Measurements from ENCODE around the gene PNLDC1.
A peak's percentile ranks its signal among the peaks of the same experiment; 100 is the strongest.

Gene PNLDC1

DNA sequence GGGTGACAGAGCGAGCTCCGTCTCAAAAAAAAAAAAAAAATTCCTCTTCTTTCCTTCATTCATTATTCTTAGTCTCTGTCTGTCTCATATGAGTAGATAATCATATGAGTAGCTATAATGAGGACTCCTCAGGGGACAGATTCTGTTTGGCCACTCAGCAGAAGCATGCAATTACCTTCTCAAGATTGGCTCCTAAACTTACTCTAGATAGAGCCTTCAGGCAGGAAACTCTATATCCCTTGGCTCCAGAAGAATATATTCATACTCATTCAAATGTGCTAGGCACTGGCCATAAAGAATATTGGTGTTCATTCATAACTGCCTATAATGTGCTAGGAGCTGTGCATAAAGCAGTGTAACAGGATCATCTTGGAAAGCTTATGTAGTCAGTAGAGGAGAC lies 40.4 kb upstream of the PNLDC1 start:
- Histone ChIP-seq H3K36me3 (peaks cover 50 to 62% (median 59%) of the 10 kb centered on the region in 11 experiments), H3K4me1 (peaks cover 19 to 39% (median 28%) of the 10 kb centered on the region in 10 experiments), H3K27ac (no peak overlapping the region), H3K4me2 (peak overlapping the region in 2 of 11 experiments; percentile 17 to 97; a peak in 2 of 22 replicates), H3K4me3 (no peak overlapping the region), H3K27me3 (no peaks in the 10 kb centered on the region), H4K20me1 (peaks cover 7 to 49% (median 20%) of the 10 kb centered on the region in 11 experiments; a peak in 18 of 22 replicates), H3K9ac (peak overlapping the region in 1 of 11 experiments; percentile 82; a peak in 1 of 22 replicates), H3K9me3 (replicated peaks in 1 of 11) (no peaks in the 10 kb centered on the region)
- TF ChIP-seq Cebpa-rat (IDR thresholded peaks at IDR 0.05) = no peak

DNA sequence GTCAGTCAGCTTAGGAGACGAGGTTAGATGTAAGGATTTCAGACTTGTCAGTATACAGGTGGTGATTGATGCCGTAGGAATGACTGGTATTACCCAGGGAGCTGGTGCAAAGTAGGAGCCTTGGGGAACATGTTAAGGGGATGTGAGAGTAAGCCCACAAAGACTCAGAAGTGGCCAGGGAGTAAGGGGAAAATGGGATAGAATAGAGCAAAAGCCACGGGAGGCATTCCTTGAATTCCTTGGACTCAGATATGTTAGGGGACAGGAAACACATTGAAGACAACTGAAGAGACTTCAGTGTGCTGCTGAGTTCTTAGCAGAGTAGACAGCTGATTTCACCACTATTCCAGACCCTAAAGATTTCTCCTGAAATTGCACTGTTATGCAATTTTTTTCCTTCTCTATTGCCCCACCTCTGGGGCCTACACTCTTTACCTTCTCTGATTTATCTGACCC lies 39.4 kb upstream of the PNLDC1 start:
- no peak for TF ChIP-seq Cebpa-rat (IDR thresholded peaks at IDR 0.05)
- H3K9ac ChIP-seq = peak overlapping the region in 10 of 11 experiments; percentile 82 to 91 (median 88); a peak in 19 of 22 replicates
- peaks cover 19 to 39% (median 28%) of the 10 kb centered on the region in 10 experiments for H3K4me1 ChIP-seq
- H3K36me3 ChIP-seq = peaks cover 49 to 62% (median 59%) of the 10 kb centered on the region in 11 experiments
- peak overlapping the region in 9 of 10 experiments; percentile 74 to 91 (median 82); a peak in 15 of 20 replicates for H3K4me3 ChIP-seq
- H3K9me3 ChIP-seq (replicated peaks in 1 of 11) = no peaks in the 10 kb centered on the region
- peaks cover 0 to 39% (median 10%) of the 10 kb centered on the region in 11 experiments; a peak in 12 of 22 replicates for H4K20me1 ChIP-seq
- H3K27ac ChIP-seq = peak overlapping the region in 10 of 11 experiments; percentile 85 to 92 (median 89); a peak in 19 of 22 replicates
- no peaks in the 10 kb centered on the region for H3K27me3 ChIP-seq
- H3K4me2 ChIP-seq = peak overlapping the region; percentile 79 to 97 (median 94)

DNA sequence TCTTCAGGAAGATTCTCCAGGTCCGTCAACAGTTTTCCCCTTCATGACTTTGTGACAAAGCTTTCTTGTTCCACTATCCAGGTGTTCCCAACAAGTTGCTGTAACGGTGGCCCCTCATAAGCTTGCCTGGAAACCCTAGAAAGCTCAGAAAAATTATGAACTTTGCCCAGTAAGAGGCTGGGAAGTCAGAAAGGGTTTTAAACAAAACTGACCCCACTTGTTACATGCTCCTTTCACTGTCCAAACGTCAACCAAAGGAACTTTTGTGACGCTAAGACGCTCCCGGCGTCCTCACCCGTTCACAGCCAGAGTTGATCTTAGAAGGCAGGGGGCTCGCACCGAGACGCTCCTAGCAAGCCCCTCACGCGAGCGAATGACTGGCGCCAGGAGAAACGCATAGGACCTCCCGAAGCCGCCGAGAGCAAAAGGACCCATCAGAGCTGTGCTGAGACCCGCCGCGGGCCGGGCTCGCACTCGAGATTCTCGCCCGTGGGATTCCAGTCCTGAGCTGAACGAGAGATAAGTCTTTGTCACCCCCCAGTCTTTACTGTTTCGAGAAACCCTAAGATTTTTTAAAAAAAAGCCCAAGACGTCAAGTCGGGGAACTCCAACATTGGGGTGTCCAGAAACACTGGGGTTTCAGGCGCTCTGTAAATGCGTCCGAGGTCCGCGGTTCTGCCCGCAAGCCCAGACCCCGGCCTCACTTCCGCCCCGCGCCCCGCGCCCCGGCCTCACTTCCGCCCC lies 38.8 kb upstream of the PNLDC1 start:
- peaks cover 44 to 62% (median 57%) of the 10 kb centered on the region in 11 experiments for H3K36me3 ChIP-seq
- peak overlapping the region; percentile 80 to 91 (median 87) for H3K9ac ChIP-seq
- peaks cover 0 to 32% (median 9%) of the 10 kb centered on the region in 11 experiments; a peak in 11 of 22 replicates for H4K20me1 ChIP-seq
- no peaks in the 10 kb centered on the region for H3K9me3 ChIP-seq (replicated peaks in 1 of 11)
- no peak for TF ChIP-seq Cebpa-rat (IDR thresholded peaks at IDR 0.05)
- no peaks in the 10 kb centered on the region for H3K27me3 ChIP-seq
- H3K4me3 ChIP-seq = peak overlapping the region; percentile 65 to 91 (median 82)
- peak overlapping the region; percentile 79 to 97 (median 94) for H3K4me2 ChIP-seq
- H3K4me1 ChIP-seq = peaks cover 19 to 39% (median 28%) of the 10 kb centered on the region in 10 experiments
- peak overlapping the region; percentile 85 to 92 (median 90) for H3K27ac ChIP-seq

- peaks cover 0 to 27% (median 9%) of the 10 kb centered on the region in 11 experiments; a peak in 9 of 22 replicates for H4K20me1 ChIP-seq
- no peaks in the 10 kb centered on the region for H3K27me3 ChIP-seq
- peak within 1 kb of the TSS; percentile 79 to 97 (median 94) for H3K4me2 ChIP-seq
- H3K9ac ChIP-seq = peak within 1 kb of the TSS; percentile 80 to 91 (median 87)
- H3K9me3 ChIP-seq (replicated peaks in 1 of 11) = no peaks in the 10 kb centered on the region
- H3K4me1 ChIP-seq = peaks cover 19 to 39% (median 28%) of the 10 kb centered on the region in 10 experiments
- H3K36me3 ChIP-seq = peaks cover 44 to 62% (median 57%) of the 10 kb centered on the region in 11 experiments
- no peak for TF ChIP-seq Cebpa-rat (IDR thresholded peaks at IDR 0.05)
- peak within 1 kb of the TSS; percentile 85 to 92 (median 90) for H3K27ac ChIP-seq
- peak within 1 kb of the TSS; percentile 65 to 91 (median 82) for H3K4me3 ChIP-seq
Measured at GRCh38 chr6:159761873-159762680, 38.0 kb upstream of the PNLDC1 start, which contains the start of gene ACAT2. TSS of gene ACAT2 (plus strand) at chr6:159762045. CDS start at chr6:159762088, 43 bp downstream.

- Histone ChIP-seq H4K20me1 (peaks cover 0 to 27% (median 9%) of the 10 kb centered on the region in 11 experiments; a peak in 9 of 22 replicates), H3K4me3 (peak overlapping the region; percentile 65 to 91 (median 82)), H3K27me3 (no peaks in the 10 kb centered on the region), H3K4me2 (peak overlapping the region; percentile 79 to 97 (median 94)), H3K9me3 (replicated peaks in 1 of 11) (no peaks in the 10 kb centered on the region), H3K4me1 (peaks cover 19 to 39% (median 28%) of the 10 kb centered on the region in 10 experiments), H3K27ac (peak overlapping the region in 10 of 11 experiments; percentile 53 to 92 (median 88); a peak in 13 of 22 replicates), H3K9ac (peak overlapping the region; percentile 80 to 91 (median 87); a peak in 21 of 22 replicates), H3K36me3 (peaks cover 44 to 62% (median 57%) of the 10 kb centered on the region in 11 experiments)
- no peak for TF ChIP-seq Cebpa-rat (IDR thresholded peaks at IDR 0.05)
Measured at GRCh38 chr6:159762681-159763293, 37.3 kb upstream of the PNLDC1 start.

DNA sequence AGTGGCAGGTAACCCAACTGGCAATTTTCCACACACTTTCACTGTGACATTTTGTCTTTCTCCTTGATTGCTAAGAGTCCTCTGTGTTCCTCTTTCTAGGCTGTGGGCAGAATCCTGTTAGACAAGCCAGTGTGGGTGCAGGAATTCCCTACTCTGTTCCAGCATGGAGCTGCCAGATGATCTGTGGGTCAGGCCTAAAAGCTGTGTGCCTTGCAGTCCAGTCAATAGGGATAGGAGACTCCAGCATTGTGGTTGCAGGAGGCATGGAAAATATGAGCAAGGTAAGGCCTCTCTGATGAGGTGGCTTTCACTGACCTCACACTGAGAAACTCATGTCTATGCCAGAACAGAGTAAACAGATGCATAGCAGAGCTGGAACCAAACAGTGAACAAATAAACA lies 33.2 kb upstream of the PNLDC1 start:
- Histone ChIP-seq H3K27me3 (no peaks in the 10 kb centered on the region), H3K4me1 (peaks cover 7 to 11% (median 9%) of the 10 kb centered on the region in 10 experiments), H3K4me3 (no peak overlapping the region), H3K9ac (no peak overlapping the region), H3K9me3 (replicated peaks in 1 of 11) (peaks cover 2 to 15% (median 8%) of the 10 kb centered on the region in 11 experiments; a peak in 19 of 22 replicates), H3K27ac (no peak overlapping the region), H3K4me2 (no peak overlapping the region), H4K20me1 (no peaks in the 10 kb centered on the region; a peak in 2 of 22 replicates), H3K36me3 (peaks cover 69 to 90% (median 87%) of the 10 kb centered on the region in 11 experiments)
- TF ChIP-seq Cebpa-rat (IDR thresholded peaks at IDR 0.05) = no peak

DNA sequence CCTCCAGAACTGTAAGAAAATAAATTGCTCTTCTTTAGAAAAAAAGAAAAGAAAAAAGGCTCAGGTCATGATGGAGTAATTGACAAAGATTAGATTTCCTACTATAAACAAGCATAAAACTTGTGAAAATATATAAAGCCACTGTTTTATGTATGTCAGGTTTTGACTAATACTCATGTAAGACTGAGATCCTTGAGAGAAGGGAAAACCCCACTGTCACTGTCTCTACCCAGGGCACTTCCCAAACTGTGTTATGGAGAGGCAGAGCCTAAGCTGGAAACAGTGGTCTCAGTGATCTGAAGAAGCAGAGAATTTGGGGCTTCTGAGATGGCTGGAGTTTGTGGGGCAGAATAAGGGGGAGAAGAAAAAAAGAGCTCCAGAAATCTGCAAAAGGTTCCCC lies 30.6 kb upstream of the PNLDC1 start:
- Histone ChIP-seq H4K20me1 (no peaks in the 10 kb centered on the region; a peak in 1 of 22 replicates), H3K4me2 (no peak overlapping the region), H3K36me3 (peaks cover 72 to 94% (median 90%) of the 10 kb centered on the region in 11 experiments), H3K27ac (no peak overlapping the region), H3K4me1 (no peaks in the 10 kb centered on the region), H3K4me3 (no peak overlapping the region), H3K9me3 (replicated peaks in 1 of 11) (peaks cover 5 to 19% (median 15%) of the 10 kb centered on the region in 11 experiments; a peak in 19 of 22 replicates), H3K9ac (no peak overlapping the region), H3K27me3 (no peaks in the 10 kb centered on the region)
- TF ChIP-seq Cebpa-rat (IDR thresholded peaks at IDR 0.05) = no peak

- Histone ChIP-seq H3K36me3 (peaks cover 72 to 95% (median 86%) of the 10 kb centered on the region in 11 experiments), H3K27me3 (no peaks in the 10 kb centered on the region), H3K4me3 (no peak overlapping the region), H3K4me1 (no peaks in the 10 kb centered on the region), H3K4me2 (no peak overlapping the region), H3K9me3 (replicated peaks in 1 of 11) (peaks cover 5 to 19% (median 15%) of the 10 kb centered on the region in 11 experiments; a peak in 19 of 22 replicates), H4K20me1 (peaks cover 0 to 19% (median 4%) of the 10 kb centered on the region in 11 experiments; a peak in 10 of 22 replicates), H3K9ac (no peak overlapping the region), H3K27ac (no peak overlapping the region)
- no peak for TF ChIP-seq Cebpa-rat (IDR thresholded peaks at IDR 0.05)
Measured at GRCh38 chr6:159772196-159772595, 27.9 kb upstream of the PNLDC1 start.

Data from BLaER1 treated with 17β-estradiol and CSF1 and Interleukin-3, amounts not matched to agents 10 nM and 100 nM (cell line).